ENCODE data around the gene EIF2AK3. TPM values are rescaled to one million over a fixed set of nuclear protein-coding genes. Genes with fewer than 3 reads are reported as not detected.
A peak's percentile ranks its signal among the peaks of the same experiment; 100 is the strongest.

Gene EIF2AK3
- polyA plus RNA-seq, 1 donor from 2014 or later, result 23.2 TPM

DNA sequence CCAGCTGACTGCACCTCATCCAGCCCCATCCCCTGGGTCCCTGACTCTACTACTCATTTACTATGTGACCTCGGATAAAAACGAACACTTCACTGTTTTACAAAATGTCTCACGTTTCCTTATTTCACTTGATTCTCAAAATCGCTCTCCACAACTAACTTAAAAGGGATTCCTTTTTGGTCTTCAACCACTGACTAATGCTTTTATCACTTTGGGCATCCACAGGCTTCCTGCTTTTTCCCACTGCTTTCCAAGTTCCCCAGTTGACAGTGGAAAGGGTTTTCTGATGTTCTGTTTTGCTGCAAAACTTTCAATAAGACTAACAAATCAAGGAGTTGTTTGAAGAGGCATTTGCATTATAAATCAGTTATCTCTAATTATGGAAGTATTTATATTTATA, 24.1 kb downstream of the EIF2AK3 start:
- H3K9ac ChIP-seq (ENCODE audit: low read length), result no peak overlapping the region
- H4K20me1 ChIP-seq (ENCODE audit: insufficient read depth), result no peaks in the 10 kb centered on the region
- no peaks in the 10 kb centered on the region for H3K36me3 ChIP-seq (ENCODE audit: insufficient read depth, low read length)
- H3K9me2 ChIP-seq (ENCODE audit: insufficient read depth, low read length), result no peaks in the 10 kb centered on the region
- no peak overlapping the region for H3K27ac ChIP-seq (ENCODE audit: low read length)
- no peak overlapping the region for H3K4me2 ChIP-seq (ENCODE audit: low read length)
- TF ChIP-seq, protein P1, sequence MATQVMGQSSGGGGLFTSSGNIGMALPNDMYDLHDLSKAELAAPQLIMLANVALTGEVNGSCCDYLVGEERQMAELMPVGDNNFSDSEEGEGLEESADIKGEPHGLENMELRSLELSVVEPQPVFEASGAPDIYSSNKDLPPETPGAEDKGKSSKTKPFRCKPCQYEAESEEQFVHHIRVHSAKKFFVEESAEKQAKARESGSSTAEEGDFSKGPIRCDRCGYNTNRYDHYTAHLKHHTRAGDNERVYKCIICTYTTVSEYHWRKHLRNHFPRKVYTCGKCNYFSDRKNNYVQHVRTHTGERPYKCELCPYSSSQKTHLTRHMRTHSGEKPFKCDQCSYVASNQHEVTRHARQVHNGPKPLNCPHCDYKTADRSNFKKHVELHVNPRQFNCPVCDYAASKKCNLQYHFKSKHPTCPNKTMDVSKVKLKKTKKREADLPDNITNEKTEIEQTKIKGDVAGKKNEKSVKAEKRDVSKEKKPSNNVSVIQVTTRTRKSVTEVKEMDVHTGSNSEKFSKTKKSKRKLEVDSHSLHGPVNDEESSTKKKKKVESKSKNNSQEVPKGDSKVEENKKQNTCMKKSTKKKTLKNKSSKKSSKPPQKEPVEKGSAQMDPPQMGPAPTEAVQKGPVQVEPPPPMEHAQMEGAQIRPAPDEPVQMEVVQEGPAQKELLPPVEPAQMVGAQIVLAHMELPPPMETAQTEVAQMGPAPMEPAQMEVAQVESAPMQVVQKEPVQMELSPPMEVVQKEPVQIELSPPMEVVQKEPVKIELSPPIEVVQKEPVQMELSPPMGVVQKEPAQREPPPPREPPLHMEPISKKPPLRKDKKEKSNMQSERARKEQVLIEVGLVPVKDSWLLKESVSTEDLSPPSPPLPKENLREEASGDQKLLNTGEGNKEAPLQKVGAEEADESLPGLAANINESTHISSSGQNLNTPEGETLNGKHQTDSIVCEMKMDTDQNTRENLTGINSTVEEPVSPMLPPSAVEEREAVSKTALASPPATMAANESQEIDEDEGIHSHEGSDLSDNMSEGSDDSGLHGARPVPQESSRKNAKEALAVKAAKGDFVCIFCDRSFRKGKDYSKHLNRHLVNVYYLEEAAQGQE (IDR thresholded peaks at IDR 0.05; ENCODE audit: borderline replicate concordance), result no peak
- no peak overlapping the region for H3K4me3 ChIP-seq (ENCODE audit: low read length)
- H3K79me2 ChIP-seq (replicated peaks; ENCODE audit: insufficient read depth, low read length), result no peaks in the 10 kb centered on the region
- H3K9me3 ChIP-seq (ENCODE audit: low read length), result no peaks in the 10 kb centered on the region
- H3F3A ChIP-seq (ENCODE audit: insufficient read depth, low read length, poor library complexity, severe bottlenecking), result no peaks in the 10 kb centered on the region
- H3K27me3 ChIP-seq (ENCODE audit: insufficient read depth, low read depth, low read length), result no peaks in the 10 kb centered on the region
- no peak overlapping the region for H2AFZ ChIP-seq (ENCODE audit: low read depth, low read length)

DNA sequence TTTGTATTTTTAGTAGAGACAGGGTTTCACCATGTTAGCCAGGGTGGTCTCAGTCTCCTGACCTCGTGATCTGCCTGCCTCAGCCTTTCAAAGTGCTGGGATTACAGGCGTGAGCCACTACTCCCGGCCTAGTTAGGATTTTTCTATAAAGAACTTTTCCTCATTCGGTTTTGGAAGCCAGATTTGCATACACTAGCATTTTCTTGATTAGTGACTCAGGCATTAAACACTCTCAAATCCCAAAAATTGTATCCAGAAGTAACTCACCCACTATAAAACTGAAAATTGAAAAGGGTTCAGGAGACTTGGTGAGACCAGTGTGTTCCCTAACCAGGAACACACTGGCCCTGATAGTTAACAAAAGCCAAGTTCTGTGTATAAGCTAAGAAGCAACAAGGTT, 25.2 kb downstream of the EIF2AK3 start:
- Histone ChIP-seq H3K79me2 (replicated peaks; ENCODE audit: insufficient read depth, low read length) (no peaks in the 10 kb centered on the region), H3K27me3 (ENCODE audit: insufficient read depth, low read depth, low read length) (no peaks in the 10 kb centered on the region), H3K36me3 (ENCODE audit: insufficient read depth, low read length) (no peaks in the 10 kb centered on the region), H3K4me2 (ENCODE audit: low read length) (no peak overlapping the region), H2AFZ (ENCODE audit: low read depth, low read length) (no peak overlapping the region), H3K9me2 (ENCODE audit: insufficient read depth, low read length) (no peaks in the 10 kb centered on the region), H3K9ac (ENCODE audit: low read length) (no peak overlapping the region), H3K27ac (ENCODE audit: low read length) (no peak overlapping the region), H3F3A (ENCODE audit: insufficient read depth, low read length, poor library complexity, severe bottlenecking) (no peaks in the 10 kb centered on the region), H3K4me3 (ENCODE audit: low read length) (no peak overlapping the region), H4K20me1 (ENCODE audit: insufficient read depth) (no peaks in the 10 kb centered on the region), H3K9me3 (ENCODE audit: low read length) (no peaks in the 10 kb centered on the region)
- no peak for TF ChIP-seq MXI1 (conservative IDR thresholded peaks at IDR 0.05; ENCODE audit: poor library complexity, severe bottlenecking)

DNA sequence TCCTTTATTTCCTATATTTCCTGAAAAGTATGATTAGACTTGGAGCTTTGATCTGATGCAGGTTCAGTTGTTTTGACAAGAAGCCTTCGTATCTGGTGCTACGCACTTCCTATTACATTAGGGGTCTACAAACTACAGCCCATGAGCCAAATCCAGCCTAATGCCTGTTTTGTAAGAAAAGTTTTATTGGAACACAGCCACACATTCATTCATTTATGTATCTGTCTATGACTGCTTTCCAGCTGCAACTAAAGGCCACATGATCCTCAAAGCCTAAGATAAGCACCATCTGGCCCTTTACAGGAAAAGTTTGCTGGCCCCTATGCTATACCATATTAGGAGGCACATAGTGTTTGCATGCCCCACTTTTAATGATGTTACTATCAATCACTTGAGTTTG, 26.0 kb downstream of the EIF2AK3 start:
- Histone ChIP-seq H2AFZ (ENCODE audit: low read depth, low read length) (no peak overlapping the region), H3K4me3 (ENCODE audit: low read length) (no peak overlapping the region), H3K9ac (ENCODE audit: low read length) (peak overlapping the region; percentile 53), H3K79me2 (replicated peaks; ENCODE audit: insufficient read depth, low read length) (no peaks in the 10 kb centered on the region), H3F3A (ENCODE audit: insufficient read depth, low read length, poor library complexity, severe bottlenecking) (no peaks in the 10 kb centered on the region), H3K9me3 (ENCODE audit: low read length) (no peaks in the 10 kb centered on the region), H3K27ac (ENCODE audit: low read length) (peak overlapping the region; percentile 82), H3K36me3 (ENCODE audit: insufficient read depth, low read length) (no peaks in the 10 kb centered on the region), H3K4me2 (ENCODE audit: low read length) (no peak overlapping the region), H3K9me2 (ENCODE audit: insufficient read depth, low read length) (no peaks in the 10 kb centered on the region), H3K27me3 (ENCODE audit: insufficient read depth, low read depth, low read length) (no peaks in the 10 kb centered on the region), H4K20me1 (ENCODE audit: insufficient read depth) (no peaks in the 10 kb centered on the region)
- TF ChIP-seq TAF1 (IDR thresholded peaks at IDR 0.05; ENCODE audit: low read depth) (no peak), EZH2 (IDR thresholded peaks at IDR 0.05; ENCODE audit: borderline replicate concordance, insufficient read depth, low read length, poor library complexity, severe bottlenecking) (no peak), MXI1 (conservative IDR thresholded peaks at IDR 0.05; ENCODE audit: poor library complexity, severe bottlenecking) (no peak), RAD21 (conservative IDR thresholded peaks at IDR 0.05) (no peak), SMC3 (conservative IDR thresholded peaks at IDR 0.05; ENCODE audit: poor library complexity) (no peak), POLR2AphosphoS5 (IDR thresholded peaks at IDR 0.05) (no peak), EP300 (conservative IDR thresholded peaks at IDR 0.05; ENCODE audit: poor library complexity, severe bottlenecking) (no peak)
- TF ChIP-seq, protein P1 (IDR thresholded peaks at IDR 0.05; ENCODE audit: borderline replicate concordance), result no peak
- TF ChIP-seq, protein P2, sequence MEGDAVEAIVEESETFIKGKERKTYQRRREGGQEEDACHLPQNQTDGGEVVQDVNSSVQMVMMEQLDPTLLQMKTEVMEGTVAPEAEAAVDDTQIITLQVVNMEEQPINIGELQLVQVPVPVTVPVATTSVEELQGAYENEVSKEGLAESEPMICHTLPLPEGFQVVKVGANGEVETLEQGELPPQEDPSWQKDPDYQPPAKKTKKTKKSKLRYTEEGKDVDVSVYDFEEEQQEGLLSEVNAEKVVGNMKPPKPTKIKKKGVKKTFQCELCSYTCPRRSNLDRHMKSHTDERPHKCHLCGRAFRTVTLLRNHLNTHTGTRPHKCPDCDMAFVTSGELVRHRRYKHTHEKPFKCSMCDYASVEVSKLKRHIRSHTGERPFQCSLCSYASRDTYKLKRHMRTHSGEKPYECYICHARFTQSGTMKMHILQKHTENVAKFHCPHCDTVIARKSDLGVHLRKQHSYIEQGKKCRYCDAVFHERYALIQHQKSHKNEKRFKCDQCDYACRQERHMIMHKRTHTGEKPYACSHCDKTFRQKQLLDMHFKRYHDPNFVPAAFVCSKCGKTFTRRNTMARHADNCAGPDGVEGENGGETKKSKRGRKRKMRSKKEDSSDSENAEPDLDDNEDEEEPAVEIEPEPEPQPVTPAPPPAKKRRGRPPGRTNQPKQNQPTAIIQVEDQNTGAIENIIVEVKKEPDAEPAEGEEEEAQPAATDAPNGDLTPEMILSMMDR (IDR thresholded peaks at IDR 0.05; ENCODE audit: poor library complexity, severe bottlenecking), result no peak

All from neural cell (in vitro differentiated cells).